Endothelial cell of umbilical vein (primary cell): Measurements from ENCODE around the gene GALNT1. TPM values are rescaled to one million over a fixed set of nuclear protein-coding genes. Genes with fewer than 3 reads are reported as not detected.

Source experiments
- BruUV-seq: library from RNA; stranded (reverse); fragments of 400-500 nt; replicated peaks from 2 replicates; lab custom pipeline; 2021; lab: Mats Ljungman, UMichigan
- CTCF ChIA-PET: fragments of 300-600, 350-600 bp; sonication (Branson Sonifier 250); formaldehyde crosslinking; loops from one replicate; lab custom pipeline; 2021; ENCODE audit warnings: antibody characterized with exemption, inconsistent platforms; lab: Charles Lee
- POLR2A ChIA-PET: fragments of 300-600, 350-600 bp; sonication (Branson Sonifier 250); formaldehyde crosslinking; loops from one replicate; lab custom pipeline; 2021; ENCODE audit warnings: antibody characterized with exemption, inconsistent platforms; lab: Charles Lee
- DNase-seq: peaks from one replicate; pipeline ENCODE4 v3.0.0-alpha.2; 2011; ENCODE audit warnings: low read depth, low spot score
- FAIRE-seq: peaks from 2 replicates; lab custom pipeline; 2011; peaks lifted over from hg19 to GRCh38; lab: Jason Lieb, UNC
- H2AFZ ChIP-seq: 2 replicates; pipeline ENCODE4 v1.6.0; 2012; ENCODE audit warnings: low read depth, low read length, control low read depth, inconsistent platforms
- H3K27ac ChIP-seq: 2 replicates; pipeline ENCODE4 v1.5.1; 2011; ENCODE audit warnings: low read depth, mild to moderate bottlenecking, control low read depth, low read length, moderate library complexity; ENCODE audit not compliant: insufficient read depth
- H3K27me3 ChIP-seq, 2 experiments: 2 replicates each; pipeline versions ENCODE4 v1.6.0 to v1.6.1; 2011; ENCODE audit warnings: low read length in 2 of 2, mixed read lengths in 1 of 2; ENCODE audit not compliant: control insufficient read depth in 2 of 2, insufficient read depth in 2 of 2
- H3K36me3 ChIP-seq, 2 experiments: 2 replicates in 1 of 2; 3 replicates in 1 of 2; pipeline ENCODE4 v1.5.1; 2011; ENCODE audit warnings: low read length in 2 of 2, mild to moderate bottlenecking in 1 of 2, moderate library complexity in 1 of 2; ENCODE audit not compliant: control insufficient read depth in 2 of 2, insufficient read depth in 2 of 2; ENCODE audit errors: extremely low read depth in 1 of 2
- H3K4me1 ChIP-seq: 3 replicates; pipeline ENCODE4 v1.5.1; 2011; ENCODE audit warnings: mild to moderate bottlenecking, low read length; ENCODE audit not compliant: control insufficient read depth, insufficient read depth; ENCODE audit errors: extremely low read depth
- H3K4me2 ChIP-seq: 2 replicates; pipeline ENCODE4 v1.6.1; 2011; ENCODE audit warnings: low read length, control low read depth, mixed read lengths; ENCODE audit not compliant: insufficient read depth
- H3K4me3 ChIP-seq, 3 experiments: fragments of 200-600 bp in 1 of 3; sonication (generic), shearing (Covaris generic) in 1 of 3; replicated peaks in 1 of 3; 2 replicates each; pipeline ENCODE4 v1.5.1; 2011 to 2016; ENCODE audit warnings: control low read depth in 3 of 3, low read length in 3 of 3, mild to moderate bottlenecking in 2 of 3, inconsistent platforms in 1 of 3, low read depth in 1 of 3, moderate library complexity in 1 of 3; ENCODE audit not compliant: insufficient read depth in 1 of 3
- H3K79me2 ChIP-seq: 2 replicates; pipeline ENCODE4 v1.6.0; 2012; ENCODE audit warnings: low read length, inconsistent platforms; ENCODE audit not compliant: control insufficient read depth, insufficient read depth
- H3K9ac ChIP-seq: replicated peaks from 2 replicates; pipeline ENCODE3; 2011; ENCODE audit warnings: low read length, control low read depth; ENCODE audit not compliant: insufficient read depth; ENCODE audit errors: extremely low read depth
- H3K9me1 ChIP-seq: replicated peaks from 3 replicates; pipeline ENCODE4 v1.6.0; 2011; ENCODE audit warnings: mild to moderate bottlenecking, low read length; ENCODE audit not compliant: control insufficient read depth, insufficient read depth; ENCODE audit errors: extremely low read depth
- H3K9me3 ChIP-seq: replicated peaks from 2 replicates; pipeline ENCODE4 v1.5.1; 2012; ENCODE audit warnings: low read length, inconsistent platforms; ENCODE audit not compliant: control insufficient read depth, insufficient read depth
- H4K20me1 ChIP-seq: replicated peaks from 2 replicates; pipeline ENCODE3; 2011; ENCODE audit warnings: mild to moderate bottlenecking, low read length; ENCODE audit not compliant: control insufficient read depth, insufficient read depth; ENCODE audit errors: extremely low read depth
- EZH2 ChIP-seq: IDR thresholded peaks from 2 replicates; pipeline ENCODE4 v1.6.1; 2012; ENCODE audit warnings: borderline replicate concordance, low read depth, mild to moderate bottlenecking, moderate library complexity, low read length, inconsistent platforms; ENCODE audit not compliant: severe bottlenecking
- FOS ChIP-seq: IDR thresholded peaks from 2 replicates; pipeline ENCODE4 v1.6.1; 2011; ENCODE audit warnings: mild to moderate bottlenecking, low read length, moderate library complexity, borderline replicate concordance; ENCODE audit not compliant: insufficient read depth
- GATA2 ChIP-seq: IDR thresholded peaks from 2 replicates; pipeline ENCODE4 v1.7.0; 2011; ENCODE audit warnings: low read depth, mild to moderate bottlenecking, moderate library complexity, mixed read lengths, low read length; ENCODE audit not compliant: insufficient read length, insufficient read depth
- JUN ChIP-seq: IDR thresholded peaks from 2 replicates; pipeline ENCODE4 v1.6.1; 2011; ENCODE audit warnings: borderline replicate concordance, low read depth; ENCODE audit not compliant: insufficient read length, insufficient read depth
- POLR2A ChIP-seq: IDR thresholded peaks from 2 replicates; pipeline ENCODE4 v1.6.1; 2012; ENCODE audit warnings: low read depth, mild to moderate bottlenecking, control low read depth, low read length
- POLR2AphosphoS5 ChIP-seq: IDR thresholded peaks from 2 replicates; pipeline ENCODE4 v1.6.1; 2012; ENCODE audit warnings: low read depth, mild to moderate bottlenecking, control low read depth, low read length, moderate library complexity; ENCODE audit not compliant: insufficient read depth
- dilution Hi-C: fragments of 300-500 bp; cut with MboI; formaldehyde crosslinking; loops from one replicate; pipeline ENCODE4 v1.15.0; 2019; ENCODE audit warnings: low sequenced_read_pairs; ENCODE audit not compliant: extremely low pct_ligation_motif_present
- intact Hi-C: fragments of 100-400 bp; cut with micrococcal nuclease; formaldehyde crosslinking; loops from one replicate; pipeline ENCODE4 v1.10.0; 2022
- polyA plus RNA-seq, 4 experiments: library from polyadenylated mRNA; depleted of rRNA in 3 of 4; stranded (reverse) in 3 of 4; unstranded in 1 of 4; fragments of >200 nt; gene quantifications; 2 replicates each; pipeline versions ENCODE4 v1.2.1 to v1.2.3, GENCODE V29; 2011 to 2012; ENCODE audit warnings: missing spikeins in 1 of 4
- total RNA-seq: library from RNA; stranded (reverse); gene quantifications from 2 replicates; pipeline ENCODE4 v1.2.3, GENCODE V29; 2021
- TF ChIP-seq, protein P1 (sequence below): IDR thresholded peaks from 2 replicates; pipeline ENCODE4 v1.6.1; 2011; ENCODE audit not compliant: insufficient read depth, insufficient read length

GALNT1 gene
- total and polyA plus RNA-seq, 2 donors (not counting 3 experiments of a cell fraction or from before 2014, with no cell fraction given) = 89.9 to 360 TPM

- no peaks in the 10 kb centered on the region for H3K79me2 ChIP-seq
- H4K20me1 ChIP-seq = no peaks in the 10 kb centered on the region
- POLR2A ChIA-PET = no interaction called here
- H3K4me2 ChIP-seq = no peak overlapping the region
- H2AFZ ChIP-seq = no peak overlapping the region
- H3K36me3 ChIP-seq = no peaks in the 10 kb centered on the region
- no peak overlapping the region for H3K9ac ChIP-seq
- no peaks in the 10 kb centered on the region for H3K27me3 ChIP-seq
- no peaks in the 10 kb centered on the region for H3K9me3 ChIP-seq
- intact Hi-C loops (no loop called here), dilution Hi-C loops (no loop called here)
- no peaks in the 10 kb centered on the region for H3K4me1 ChIP-seq
- no peaks in the 10 kb centered on the region for H3K9me1 ChIP-seq
- H3K27ac ChIP-seq = no peak overlapping the region
- no TSS peak for BruUV-seq
- CTCF ChIA-PET = no interaction called here
- DNase-seq (no peak), FAIRE-seq (no peak)
- TF ChIP-seq FOS (no peak), POLR2AphosphoS5 (no peak), JUN (no peak), GATA2 (no peak), POLR2A (no peak), EZH2 (no peak)
- TF ChIP-seq, protein P1, sequence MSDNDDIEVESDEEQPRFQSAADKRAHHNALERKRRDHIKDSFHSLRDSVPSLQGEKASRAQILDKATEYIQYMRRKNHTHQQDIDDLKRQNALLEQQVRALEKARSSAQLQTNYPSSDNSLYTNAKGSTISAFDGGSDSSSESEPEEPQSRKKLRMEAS = no peak
- no peak overlapping the region for H3K4me3 ChIP-seq
Observed at GRCh38 chr18:35729991-35730668, 148.6 kb downstream of the GALNT1 start.
